GM04504 (cell line): ENCODE results near the gene SOCS6.
"Not testable (repeated sequence)": the region's sequence is repeated elsewhere in the genome, so short reads cannot be mapped to it uniquely, and the experiment has no call there.

Experiments used
- DNase-seq: peaks from one replicate; pipeline ENCODE4 v3.0.0-alpha.2; 2012; ENCODE audit warnings: low read depth

The SOCS6 gene

DNA sequence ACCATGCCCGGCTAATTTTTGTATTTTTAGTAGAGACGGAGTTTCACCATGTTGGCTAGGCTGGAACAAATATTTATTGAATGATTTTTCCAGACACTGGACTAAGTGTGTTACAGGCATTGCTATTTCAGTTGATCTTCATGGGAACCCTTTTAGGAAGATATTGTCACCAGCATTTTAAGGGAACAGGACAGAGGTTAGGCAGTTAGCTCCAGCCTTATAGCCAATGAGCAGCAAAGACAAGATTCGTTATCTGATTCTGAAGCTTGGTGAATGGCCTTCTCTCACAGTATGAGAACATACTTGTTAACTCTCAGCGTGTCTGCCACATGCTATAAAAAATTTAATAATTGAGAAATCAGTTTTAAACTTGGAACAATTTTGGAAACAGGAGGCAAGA is 73.4 kb downstream of the SOCS6 start:
- DNase-seq = no peak

- no peak for DNase-seq
Observed at GRCh38 chr18:70363861-70364260, 75.0 kb downstream of the SOCS6 start.

GRCh38 chr18:70365361-70365760 is 76.5 kb downstream of the SOCS6 start:
- DNase-seq = no peak

GRCh38 chr18:70366174-70366573 is 77.3 kb downstream of the SOCS6 start:
- DNase-seq = no peak

- DNase-seq = no peak
Observed at GRCh38 chr18:70366670-70367069, 77.8 kb downstream of the SOCS6 start.

DNA sequence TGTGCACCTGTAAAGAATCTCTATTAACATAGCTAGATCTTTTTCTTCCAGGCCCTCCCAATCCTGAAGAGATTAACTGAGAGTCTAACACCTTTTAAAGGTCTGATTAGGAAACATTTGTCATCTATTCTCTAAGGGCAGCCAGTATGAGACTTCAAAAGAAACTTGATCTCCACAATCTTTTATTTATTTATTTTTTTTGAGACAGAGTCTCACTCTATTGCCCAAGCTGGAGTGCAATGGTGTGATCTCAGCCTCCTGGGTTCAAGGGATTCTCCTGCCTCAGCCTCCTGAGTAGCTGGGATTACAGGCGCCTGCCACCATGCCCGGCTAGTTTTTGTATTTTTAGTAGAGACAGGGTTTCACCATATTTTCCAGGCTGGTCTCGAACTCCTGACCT is 78.5 kb downstream of the SOCS6 start:
- DNase-seq = not testable (repeated sequence)

- DNase-seq = no peak
Observed at GRCh38 chr18:70368903-70369302, 80.1 kb downstream of the SOCS6 start.

- no peak for DNase-seq
Observed at GRCh38 chr18:70370762-70371733, 82.2 kb downstream of the SOCS6 start.

GRCh38 chr18:70371908-70372307 is 83.1 kb downstream of the SOCS6 start:
- DNase-seq = no peak

DNA sequence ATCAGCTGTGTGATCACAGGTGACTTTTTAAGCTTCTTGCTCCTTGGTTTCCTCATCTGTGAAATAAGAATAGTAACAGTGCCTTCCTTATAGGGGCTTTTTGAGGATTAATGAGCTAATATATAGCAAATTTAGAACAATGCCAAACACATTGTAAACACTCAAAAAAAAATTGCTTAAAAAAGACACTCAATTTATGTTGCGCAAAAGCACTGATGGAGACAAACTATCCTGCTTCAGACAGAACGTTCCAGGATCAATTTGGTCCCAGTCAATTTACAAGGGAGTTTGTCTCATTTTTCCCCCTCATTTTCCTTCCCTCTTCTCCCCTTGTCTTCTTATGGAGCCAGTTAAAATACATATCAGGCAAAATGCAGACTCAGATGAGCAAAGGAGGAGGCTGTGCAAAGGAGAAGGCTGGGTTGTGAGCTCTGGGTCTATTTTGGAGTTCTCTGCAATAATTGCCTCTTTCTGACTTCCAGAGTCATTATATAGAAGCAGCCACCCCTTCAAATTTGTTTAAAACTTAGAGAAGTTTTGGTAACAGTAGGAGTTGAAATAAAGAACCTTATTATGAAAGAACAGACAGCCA is 83.7 kb downstream of the SOCS6 start:
- DNase-seq = no peak

- peak; percentile 96 for DNase-seq
Observed at GRCh38 chr18:70373042-70373519, 84.2 kb downstream of the SOCS6 start.

GRCh38 chr18:70374154-70374553 is 85.3 kb downstream of the SOCS6 start:
- DNase-seq = no peak

- DNase-seq = no peak
Observed at GRCh38 chr18:70376137-70376913, 87.5 kb downstream of the SOCS6 start.

DNA sequence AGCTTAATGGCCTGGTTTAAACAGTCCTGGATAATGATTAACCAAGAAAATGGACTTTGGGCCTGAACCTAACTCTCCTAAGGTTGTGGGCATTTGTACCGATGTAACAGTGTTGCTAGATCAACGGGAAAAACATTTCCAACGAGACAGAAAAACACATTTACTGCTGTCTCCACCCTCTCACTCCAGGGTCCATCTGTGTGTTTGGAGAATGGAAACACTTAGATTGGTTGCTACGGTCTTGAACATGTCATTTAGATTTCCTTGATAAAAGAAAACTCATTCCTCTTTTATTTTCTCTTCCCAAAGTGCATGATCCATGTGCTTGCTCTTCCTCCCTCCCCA is 88.0 kb downstream of the SOCS6 start:
- DNase-seq = no peak

- DNase-seq = no peak
Observed at GRCh38 chr18:70377317-70377799, 88.5 kb downstream of the SOCS6 start.

DNA sequence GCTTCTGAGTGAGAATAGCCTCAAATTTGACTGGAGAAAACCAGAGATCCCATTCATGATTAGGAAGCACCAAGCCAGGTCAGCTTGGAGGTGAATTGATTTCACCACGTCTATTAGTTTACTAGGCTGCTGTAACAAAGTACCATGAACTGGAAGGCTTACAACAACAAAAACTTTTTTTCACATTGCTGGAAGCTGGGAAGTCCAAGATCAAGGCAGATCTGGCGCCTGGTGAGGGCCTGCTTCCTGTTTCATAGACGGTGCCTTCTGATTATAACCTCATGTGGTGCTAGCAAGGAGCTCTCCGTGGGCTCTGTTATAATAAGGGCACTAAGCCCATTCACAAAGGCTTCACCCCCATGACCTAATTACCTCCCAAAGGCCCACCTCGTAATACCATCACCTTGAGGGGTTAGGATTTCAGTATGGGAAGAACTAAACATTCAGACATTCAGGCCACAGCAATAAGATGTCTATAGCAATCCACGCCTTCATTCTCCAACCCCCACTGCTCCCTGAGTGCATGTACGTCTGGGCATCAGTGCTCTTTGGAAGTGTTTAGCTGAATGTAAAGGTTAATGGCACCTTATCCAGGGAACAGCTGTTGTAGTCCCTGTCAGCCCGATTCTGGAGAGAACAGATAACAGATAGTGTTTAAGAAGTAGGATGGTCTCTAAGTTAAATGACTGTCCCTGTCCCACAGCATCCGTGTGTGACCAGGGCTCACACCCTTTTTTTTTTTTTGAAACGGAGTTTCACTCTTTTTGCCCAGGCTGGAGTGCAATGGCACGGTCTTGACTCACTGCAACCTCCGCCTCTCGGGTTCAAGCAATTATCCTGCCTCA is 89.2 kb downstream of the SOCS6 start:
- no peak for DNase-seq
